Adipose tissue (tissue), 3 donors: ENCODE data around the gene JPH3. TPM values are rescaled to one million over a fixed set of nuclear protein-coding genes. Genes with fewer than 3 reads are reported as not detected.

Experiments
- H3K27ac ChIP-seq: one replicate; pipeline ENCODE4 v1.5.1; 2013; ENCODE audit warnings: low read depth, low read length
- WGBS, 3 donors: extraction: QIAGEN DNeasy Blood & Tissue Kit; methylation state at CpG; one replicate each; pipeline ENCODE4 v1.1.7; 2013; 5-methylcytosine and 5-hydroxymethylcytosine counted together
- polyA plus RNA-seq, 3 donors: library from polyadenylated mRNA; stranded (reverse); fragments of 200-250 nt; gene quantifications; one replicate each; pipeline ENCODE4 v1.2.3, GENCODE V29; 2013
- donor health status: healthy with polysubstance abuse.
- donor health status: Bipolar disorder and iron deficiency.
- donor health status: healthy.

JPH3 gene
- polyA plus RNA-seq, 3 donors = 0.07 to 0.17 TPM; not detected in 1

DNA sequence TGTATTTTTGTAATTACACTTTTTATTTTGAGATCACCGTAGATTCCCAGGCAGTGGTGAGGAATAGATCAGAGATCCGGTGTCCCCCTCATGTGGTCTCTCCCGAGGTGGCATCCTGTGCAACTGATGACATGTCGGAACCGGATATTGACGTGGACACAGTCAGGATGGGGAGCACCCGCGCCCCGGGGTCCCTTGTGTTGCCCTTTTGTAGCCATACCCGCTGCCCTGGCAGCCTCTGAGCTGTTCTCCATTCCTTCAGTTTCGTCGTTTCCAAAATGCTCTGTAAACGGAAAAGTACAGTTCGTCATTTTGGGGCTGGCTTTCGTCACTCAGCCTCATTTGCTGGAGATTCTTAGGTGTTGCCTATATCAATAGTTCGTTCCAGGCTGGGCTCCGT, 14.2 kb downstream of the JPH3 start:
- no peak overlapping the region for H3K27ac ChIP-seq
- WGBS, 3 donors = 73 to 76% (median 75%) methylated on average over 17 of the region's 17 CpGs

GRCh38 chr16:87618216-87618615, 15.9 kb downstream of the JPH3 start:
- no peak overlapping the region for H3K27ac ChIP-seq
- WGBS, 3 donors = 72 to 79% (median 76%) methylated on average over 12 of the region's 12 CpGs

GRCh38 chr16:87619360-87620200, 17.3 kb downstream of the JPH3 start:
- WGBS, 3 donors = 47 to 62% (median 58%) methylated on average over 25 to 26 of the region's 26 CpGs
- H3K27ac ChIP-seq = no peak overlapping the region

- H3K27ac ChIP-seq = no peak overlapping the region
- 14 to 34% (median 24%) methylated on average over 5 of the region's 5 CpGs for WGBS, 3 donors
Observed at GRCh38 chr16:87620201-87620495, 17.8 kb downstream of the JPH3 start.

- no peak overlapping the region for H3K27ac ChIP-seq
- 32 to 60% (median 52%) methylated on average over 8 of the region's 8 CpGs for WGBS, 3 donors
Observed at GRCh38 chr16:87621550-87621829, 19.2 kb downstream of the JPH3 start.

- 34 to 40% (median 38%) methylated on average over 14 to 15 of the region's 15 CpGs for WGBS, 3 donors
- H3K27ac ChIP-seq = no peak overlapping the region
Observed at GRCh38 chr16:87621976-87622713, 19.8 kb downstream of the JPH3 start.

- WGBS, 3 donors = 74 to 83% (median 81%) methylated on average over 9 to 10 of the region's 10 CpGs
- no peak overlapping the region for H3K27ac ChIP-seq
Observed at GRCh38 chr16:87622756-87623319, 20.5 kb downstream of the JPH3 start.

DNA sequence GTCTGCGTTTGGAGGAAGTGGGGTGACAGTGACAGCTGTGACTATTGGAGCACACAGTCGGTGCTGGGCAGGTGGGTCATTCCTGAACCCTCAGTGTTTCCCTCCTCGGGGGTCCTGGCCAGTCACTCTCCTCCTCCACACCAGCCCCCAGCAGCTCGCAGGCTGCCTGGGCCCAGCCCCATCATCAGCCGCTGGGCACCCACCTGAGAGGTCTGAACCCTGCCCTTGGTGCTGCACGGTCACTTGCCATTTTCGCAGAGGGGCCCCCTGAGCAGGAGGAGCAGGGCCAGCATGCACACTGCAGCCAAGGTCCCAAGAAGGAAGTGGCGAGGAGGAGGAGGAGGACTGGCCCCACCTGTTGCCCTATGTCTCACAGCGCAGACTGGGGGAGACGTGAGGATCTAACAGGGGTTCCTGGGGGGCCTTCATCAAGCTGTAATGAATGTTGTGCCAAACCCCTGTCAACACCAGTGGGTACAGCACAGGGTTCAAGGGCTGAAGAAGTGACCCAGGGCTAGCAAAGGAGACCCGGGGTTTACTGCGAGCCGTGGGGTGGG, 23.0 kb downstream of the JPH3 start:
- WGBS, 3 donors = 62 to 76% (median 73%) methylated on average over 13 of the region's 13 CpGs
- H3K27ac ChIP-seq = no peak overlapping the region

DNA sequence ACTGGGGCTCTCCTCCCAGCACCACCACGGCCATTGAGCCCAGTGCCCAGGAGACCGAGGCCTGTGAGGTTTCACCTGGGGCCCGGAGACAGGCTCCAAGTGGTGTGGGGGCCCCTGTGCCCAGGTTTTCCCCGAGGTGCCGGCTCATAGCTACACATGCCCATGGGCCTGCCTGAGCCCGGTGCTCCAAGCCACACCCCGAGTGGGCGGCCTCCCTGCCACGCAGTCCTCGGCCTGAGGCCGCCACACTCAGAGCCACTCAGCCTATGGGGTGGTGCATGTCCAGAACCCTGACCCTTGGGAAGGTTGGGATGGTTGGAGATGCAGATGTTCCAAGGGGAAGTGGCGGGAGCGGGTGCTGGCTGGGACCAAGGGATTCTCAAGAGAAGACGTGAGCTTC, 24.1 kb downstream of the JPH3 start:
- H3K27ac ChIP-seq = no peak overlapping the region
- 72 to 85% (median 84%) methylated on average over 12 to 14 of the region's 14 CpGs for WGBS, 3 donors

DNA sequence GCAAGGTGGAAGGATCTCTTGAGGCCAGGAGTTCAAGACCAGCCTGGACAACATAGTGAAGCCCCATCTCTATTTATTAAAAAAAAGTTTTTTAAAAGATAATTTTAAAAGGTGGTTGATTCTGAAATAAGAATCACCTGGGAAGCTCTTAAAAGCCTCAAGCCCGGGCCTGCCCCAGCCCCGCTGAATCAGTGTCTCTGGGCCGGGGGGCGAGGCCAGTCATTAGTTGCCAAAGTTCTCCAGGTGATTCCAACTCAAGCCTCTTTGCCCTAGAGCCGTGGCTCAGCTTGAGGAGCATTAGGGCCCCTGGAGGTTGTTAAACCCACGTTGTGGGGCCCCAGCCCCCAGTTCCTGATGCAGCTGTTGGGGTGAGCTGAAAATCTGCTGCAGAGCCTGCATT, 24.6 kb downstream of the JPH3 start:
- 68 to 76% (median 74%) methylated on average over 6 of the region's 6 CpGs for WGBS, 3 donors
- H3K27ac ChIP-seq = no peak overlapping the region

DNA sequence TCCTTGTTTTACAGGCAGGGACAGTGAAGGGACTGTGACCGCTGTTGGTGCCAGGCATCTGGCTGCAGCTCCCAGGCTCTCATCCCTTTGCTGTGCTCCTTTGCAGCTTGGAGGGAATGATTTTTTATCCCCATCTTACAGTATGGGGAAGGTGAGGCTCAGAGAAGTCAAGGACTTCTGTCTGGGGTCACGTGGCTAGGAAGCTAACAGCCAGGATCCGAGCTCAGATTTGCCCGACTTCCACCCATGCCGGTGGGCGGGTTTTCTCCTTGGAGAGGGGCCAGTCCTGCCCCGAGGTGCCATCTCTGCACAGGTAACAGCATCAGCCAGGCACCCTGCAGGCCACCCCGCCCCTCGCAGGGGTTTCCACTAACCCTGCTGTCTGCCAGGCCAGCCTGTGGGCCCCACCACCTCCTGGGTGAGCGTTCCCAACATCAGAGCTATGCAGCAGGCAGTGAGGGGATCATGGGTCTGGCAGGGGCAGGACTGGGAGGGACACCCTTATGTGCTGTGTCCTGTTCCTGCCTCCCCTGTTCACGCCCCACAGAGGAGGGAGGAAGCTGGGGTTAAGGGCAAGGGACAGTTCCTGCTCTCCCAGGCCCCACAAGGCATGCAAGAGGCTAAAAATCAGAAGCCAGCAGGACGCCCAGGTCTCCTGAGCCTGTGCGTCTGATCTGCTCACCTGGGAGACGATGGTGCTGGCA, 25.4 kb downstream of the JPH3 start:
- 52 to 69% (median 57%) methylated on average over 14 of the region's 14 CpGs for WGBS, 3 donors
- no peak overlapping the region for H3K27ac ChIP-seq

DNA sequence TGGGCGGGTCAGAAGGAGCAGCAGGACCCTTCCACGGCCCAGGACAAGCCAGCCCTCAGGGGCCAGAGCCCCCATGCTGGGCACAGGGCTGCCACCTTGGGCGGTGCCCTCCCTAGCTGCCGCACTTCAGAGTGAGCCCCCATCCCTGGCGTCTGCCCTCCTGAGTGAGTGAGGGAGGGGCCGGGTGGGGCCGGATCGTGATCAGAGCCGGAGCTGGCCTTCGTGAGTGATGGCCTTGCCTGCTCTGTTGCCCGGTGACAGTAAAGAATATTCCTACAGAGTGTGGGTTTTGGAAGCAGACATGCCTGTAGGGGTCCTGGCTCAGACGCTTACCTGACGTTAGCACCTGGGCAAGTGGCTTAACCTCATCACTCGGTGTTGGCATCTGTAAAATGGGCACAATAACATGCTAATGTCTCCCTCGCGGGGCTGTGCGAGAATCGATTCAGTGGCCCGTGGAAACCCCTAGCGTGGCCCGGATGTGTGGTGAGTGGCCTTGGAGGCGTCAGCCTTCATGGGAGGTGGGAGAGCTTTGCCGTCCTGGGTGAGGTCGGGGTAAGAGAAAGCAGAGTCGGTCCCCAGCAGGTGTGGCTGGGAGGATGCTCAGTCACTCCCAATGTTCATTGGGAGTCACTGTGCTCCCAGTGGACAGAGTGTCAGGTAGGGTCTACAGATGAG, 26.1 kb downstream of the JPH3 start:
- H3K27ac ChIP-seq = no peak overlapping the region
- 74 to 88% (median 86%) methylated on average over 25 of the region's 25 CpGs for WGBS, 3 donors

DNA sequence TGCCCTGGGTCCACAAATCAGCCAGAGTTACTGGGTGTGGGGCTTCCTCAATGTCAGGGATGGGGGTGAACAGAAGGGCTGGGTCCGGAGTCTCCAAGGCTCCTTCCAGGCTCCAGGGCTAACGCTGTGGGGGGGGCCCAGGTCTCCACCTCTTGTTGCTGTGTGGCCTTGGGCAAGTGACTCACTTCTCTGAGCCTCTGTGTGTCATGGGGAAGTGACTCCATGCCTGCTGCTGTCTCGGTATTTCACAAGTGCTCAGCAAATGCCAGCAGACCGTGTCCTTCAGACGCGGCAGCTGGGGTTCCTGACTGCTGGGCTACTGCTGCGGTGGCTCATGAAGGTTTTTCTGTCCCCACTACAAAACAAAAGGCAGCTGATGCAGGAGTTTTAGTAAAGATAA, 26.6 kb downstream of the JPH3 start:
- 66 to 69% (median 67%) methylated on average over 7 of the region's 7 CpGs for WGBS, 3 donors
- no peak overlapping the region for H3K27ac ChIP-seq

GRCh38 chr16:87631067-87631466, 28.8 kb downstream of the JPH3 start:
- WGBS, 3 donors = 53 to 86% (median 79%) methylated on average over 2 of the region's 2 CpGs
- no peak overlapping the region for H3K27ac ChIP-seq

DNA sequence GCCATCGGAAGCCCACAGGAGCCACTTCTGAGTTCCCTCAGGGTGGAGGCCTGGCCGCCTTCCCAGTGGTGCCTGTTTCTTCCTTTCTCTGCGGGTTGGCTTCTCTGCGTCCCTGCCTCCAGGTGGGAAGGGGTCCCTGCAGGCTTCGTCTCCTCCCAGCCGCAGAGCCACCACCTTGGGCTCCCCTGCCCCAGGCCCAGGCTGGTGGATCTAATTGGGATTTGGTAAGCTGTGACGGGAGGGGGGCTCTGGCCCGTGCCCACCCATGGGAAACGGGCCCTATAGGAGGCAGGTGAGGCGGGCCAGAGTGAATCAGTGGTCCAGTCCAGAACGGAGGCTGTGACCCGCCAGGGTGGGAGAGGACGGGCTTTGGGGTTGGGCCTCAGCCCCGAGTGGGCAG, 32.1 kb downstream of the JPH3 start:
- H3K27ac ChIP-seq = no peak overlapping the region
- WGBS, 3 donors = 78 to 89% (median 83%) methylated on average over 13 to 14 of the region's 14 CpGs

DNA sequence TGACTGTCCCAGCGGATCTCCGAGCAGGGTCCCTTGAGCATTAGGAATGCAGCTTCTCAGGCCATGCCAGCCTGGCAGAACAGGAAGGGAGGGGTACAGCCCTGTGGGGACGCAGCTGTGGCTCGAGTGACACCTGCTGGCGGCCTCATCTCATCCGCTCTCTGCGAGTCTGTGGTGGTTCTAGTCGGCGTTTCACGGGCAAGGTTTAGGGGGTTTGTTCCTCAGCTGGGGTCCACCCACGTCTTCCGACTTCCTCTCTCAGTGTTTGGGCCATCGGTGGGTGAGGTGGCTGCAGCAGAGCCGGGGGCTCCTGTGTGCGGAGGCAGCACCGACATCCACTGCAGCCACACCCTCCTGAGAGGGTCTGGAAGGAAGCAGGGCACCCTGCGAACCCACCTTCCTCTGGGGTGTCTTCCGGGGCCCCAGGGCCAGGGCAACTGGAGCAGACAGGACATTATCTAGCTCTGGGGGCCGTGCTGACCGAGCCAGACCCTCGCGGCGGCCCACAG, 33.3 kb downstream of the JPH3 start:
- H3K27ac ChIP-seq = no peak overlapping the region
- WGBS, 3 donors = 8 to 18% (median 10%) methylated on average over 21 to 23 of the region's 23 CpGs

- WGBS, 3 donors = 5 to 13% (median 9%) methylated on average over 30 to 31 of the region's 31 CpGs
- no peak overlapping the region for H3K27ac ChIP-seq
Observed at GRCh38 chr16:87636050-87636684, 33.9 kb downstream of the JPH3 start.

DNA sequence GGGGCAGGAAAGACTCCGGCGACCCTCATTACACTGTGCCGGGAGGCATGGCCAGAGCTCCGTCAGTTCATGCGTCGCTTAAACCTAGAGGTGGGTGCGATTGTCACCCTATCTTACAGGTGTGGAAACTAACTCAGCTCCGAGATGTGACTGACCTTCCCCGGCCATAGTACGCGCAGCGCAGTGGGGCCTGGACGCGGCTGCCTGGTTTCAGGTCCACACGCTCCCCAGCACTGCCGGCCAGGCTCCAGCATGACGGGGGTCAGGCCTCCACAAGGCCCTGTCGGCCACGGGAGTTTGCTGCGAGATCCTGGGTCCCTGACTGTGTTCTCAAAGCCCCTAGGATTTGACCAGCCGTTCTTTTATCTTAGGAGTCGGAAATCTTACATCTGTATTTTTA, 34.4 kb downstream of the JPH3 start:
- 79 to 87% (median 87%) methylated on average over 22 of the region's 22 CpGs for WGBS, 3 donors
- H3K27ac ChIP-seq = no peak overlapping the region
